GM12878 (cell line): ENCODE measurements around the gene BBC3. TPM values are rescaled to one million over a fixed set of nuclear protein-coding genes. Genes with fewer than 3 reads are reported as not detected.
A peak's percentile ranks its signal among the peaks of the same experiment; 100 is the strongest.

ENCODE experiments used
- CBX5 ChIP-seq: sonication (generic); IDR thresholded peaks from 2 replicates; pipeline ENCODE4 v1.6.1; 2016; ENCODE audit warnings: low read depth, moderate library complexity, mild to moderate bottlenecking, inconsistent platforms
- CHD2 ChIP-seq: IDR thresholded peaks from 2 replicates; pipeline ENCODE4 v1.6.1; 2011; ENCODE audit warnings: low read depth, low read length, improper control_type of control experiment, borderline replicate concordance
- FOS ChIP-seq: IDR thresholded peaks from 3 replicates; pipeline ENCODE4 v1.6.1; 2011; ENCODE audit warnings: borderline replicate concordance; ENCODE audit not compliant: insufficient read length; ENCODE audit errors: extremely low read depth
- MXI1 ChIP-seq: fragments of 150-350 bp; IDR thresholded peaks from 2 replicates; pipeline ENCODE4 v1.6.1; 2011; ENCODE audit warnings: low read depth, mild to moderate bottlenecking, inconsistent platforms, low read length, improper control_type of control experiment
- MYB ChIP-seq: fragments of 150-350 bp; IDR thresholded peaks from 2 replicates; pipeline ENCODE4 v1.6.1; 2014; ENCODE audit warnings: mild to moderate bottlenecking, low read depth, low read length, borderline replicate concordance
- NBN ChIP-seq: fragments of 450-650 bp; IDR thresholded peaks from 2 replicates; pipeline ENCODE4 v1.6.1; 2016
- PAX8 ChIP-seq: fragments of 450-650 bp; IDR thresholded peaks from 2 replicates; pipeline ENCODE4 v1.6.1; 2017; ENCODE audit warnings: mild to moderate bottlenecking, moderate library complexity
- RAD51 ChIP-seq: fragments of 450-650 bp; IDR thresholded peaks from 2 replicates; pipeline ENCODE4 v1.6.1; 2016; ENCODE audit warnings: moderate library complexity, mild to moderate bottlenecking, inconsistent platforms
- RFX5 ChIP-seq: IDR thresholded peaks from 2 replicates; pipeline ENCODE4 v1.6.1; 2011; ENCODE audit warnings: low read depth, low read length, improper control_type of control experiment
- SIN3A ChIP-seq: IDR thresholded peaks from 2 replicates; pipeline ENCODE4 v1.6.1; 2012; ENCODE audit warnings: low read depth, low read length, improper control_type of control experiment
- SMAD1 ChIP-seq: fragments of 450-650 bp; IDR thresholded peaks from 2 replicates; pipeline ENCODE4 v1.6.1; 2018; ENCODE audit warnings: mild to moderate bottlenecking, low read depth; ENCODE audit not compliant: partially characterized antibody
- SREBF2 ChIP-seq: IDR thresholded peaks from 2 replicates; pipeline ENCODE4 v1.6.1; 2012; ENCODE audit warnings: mild to moderate bottlenecking, low read length
- TBL1XR1 ChIP-seq: IDR thresholded peaks from 2 replicates; pipeline ENCODE4 v1.6.1; 2012; ENCODE audit warnings: low read depth, low read length, improper control_type of control experiment
- YY1 ChIP-seq: IDR thresholded peaks from 2 replicates; pipeline ENCODE4 v1.6.1; 2011; ENCODE audit warnings: low read depth, mild to moderate bottlenecking, low read length
- ZNF24 ChIP-seq: fragments of 450-650 bp; IDR thresholded peaks from 2 replicates; pipeline ENCODE4 v1.6.1; 2017; ENCODE audit warnings: antibody characterized with exemption, mild to moderate bottlenecking
- polyA plus RNA-seq, 11 experiments: library from polyadenylated mRNA; depleted of rRNA in 4 of 11; unstranded in 6 of 11; stranded (reverse) in 5 of 11; fragments of >200 nt; fragmentation: Nextera tagmentation in 4 of 11; fragmentation: Illumina TruSeq in 1 of 11; extraction: Ambion mirVana in 4 of 11; extraction: Trizol in 1 of 11; gene quantifications; 1 replicate in 1 of 11; 2 replicates in 10 of 11; pipeline versions ENCODE4 v1.2.1 to v1.2.3, GENCODE V29; 2011 to 2016; ENCODE audit warnings: inconsistent platforms in 2 of 11, missing spikeins in 2 of 11, low read depth in 1 of 11
- total RNA-seq, 4 experiments: library from RNA; depleted of rRNA in 3 of 4; stranded (reverse); fragments of >200 nt in 3 of 4; fragmentation: Illumina TruSeq in 1 of 4; extraction: Trizol in 1 of 4; gene quantifications; 2 replicates each; pipeline versions ENCODE4 v1.2.1 to v1.2.3, GENCODE V29; 2013 to 2021
- TF ChIP-seq, protein P1 (sequence below): IDR thresholded peaks from 2 replicates; pipeline ENCODE4 v1.6.1; 2011; ENCODE audit warnings: mild to moderate bottlenecking, low read depth, low read length, moderate library complexity; ENCODE audit not compliant: insufficient replicate concordance
- TF ChIP-seq, protein P2 (sequence below): IDR thresholded peaks from 2 replicates; pipeline ENCODE4 v1.6.1; 2012; ENCODE audit warnings: improper control_type of control experiment, low read depth, low read length; ENCODE audit not compliant: insufficient replicate concordance
- TF ChIP-seq, protein P3 (sequence below): fragments of 450-650 bp; IDR thresholded peaks from 2 replicates; pipeline ENCODE4 v1.6.1; 2017; ENCODE audit warnings: borderline replicate concordance

BBC3 gene
- total and polyA plus RNA-seq, 10 of the 15 experiments (the other 5 are each of a cell fraction or from before 2014, with no cell fraction given) = 0.10 to 17.9 (median 7.5) TPM

DNA sequence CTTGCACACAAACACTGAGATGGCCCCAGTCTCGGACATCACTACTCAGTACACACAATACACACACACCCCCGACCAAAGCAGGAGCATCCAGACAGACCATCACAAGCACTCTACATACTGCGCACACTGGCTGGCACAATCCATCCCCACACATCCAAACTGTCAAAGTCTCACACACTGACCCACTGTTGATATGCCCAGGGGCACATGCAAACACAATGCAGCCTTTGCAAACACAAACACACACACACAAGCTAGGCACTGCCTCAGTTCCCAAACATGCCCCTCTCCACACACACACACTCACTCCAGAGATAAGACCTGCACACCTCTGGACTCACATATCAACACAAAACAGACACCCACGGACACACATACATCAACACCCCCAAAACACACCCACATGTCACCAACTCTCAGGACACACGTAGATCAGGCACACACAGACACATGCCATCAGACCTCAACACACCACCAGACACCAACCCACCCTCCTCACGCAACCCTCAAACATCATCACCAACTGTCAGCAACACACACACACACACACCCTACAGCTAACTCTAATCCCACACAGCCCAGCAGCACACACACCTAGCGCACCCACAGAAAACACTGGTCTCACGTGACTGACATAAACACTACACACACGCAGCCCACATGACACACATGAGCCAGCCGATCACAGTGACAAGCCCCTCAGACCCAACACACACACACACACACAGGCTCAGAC, 1.9 kb downstream of the BBC3 start (continued):
- TF ChIP-seq, protein P1, sequence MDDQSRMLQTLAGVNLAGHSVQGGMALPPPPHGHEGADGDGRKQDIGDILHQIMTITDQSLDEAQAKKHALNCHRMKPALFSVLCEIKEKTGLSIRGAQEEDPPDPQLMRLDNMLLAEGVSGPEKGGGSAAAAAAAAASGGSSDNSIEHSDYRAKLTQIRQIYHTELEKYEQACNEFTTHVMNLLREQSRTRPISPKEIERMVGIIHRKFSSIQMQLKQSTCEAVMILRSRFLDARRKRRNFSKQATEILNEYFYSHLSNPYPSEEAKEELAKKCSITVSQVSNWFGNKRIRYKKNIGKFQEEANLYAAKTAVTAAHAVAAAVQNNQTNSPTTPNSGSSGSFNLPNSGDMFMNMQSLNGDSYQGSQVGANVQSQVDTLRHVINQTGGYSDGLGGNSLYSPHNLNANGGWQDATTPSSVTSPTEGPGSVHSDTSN = peak; percentile 6
- no peak for TF ChIP-seq FOS
- TF ChIP-seq MXI1 = peak; percentile 68; the same call in 1 of the 2 replicates
- TF ChIP-seq, protein P2, sequence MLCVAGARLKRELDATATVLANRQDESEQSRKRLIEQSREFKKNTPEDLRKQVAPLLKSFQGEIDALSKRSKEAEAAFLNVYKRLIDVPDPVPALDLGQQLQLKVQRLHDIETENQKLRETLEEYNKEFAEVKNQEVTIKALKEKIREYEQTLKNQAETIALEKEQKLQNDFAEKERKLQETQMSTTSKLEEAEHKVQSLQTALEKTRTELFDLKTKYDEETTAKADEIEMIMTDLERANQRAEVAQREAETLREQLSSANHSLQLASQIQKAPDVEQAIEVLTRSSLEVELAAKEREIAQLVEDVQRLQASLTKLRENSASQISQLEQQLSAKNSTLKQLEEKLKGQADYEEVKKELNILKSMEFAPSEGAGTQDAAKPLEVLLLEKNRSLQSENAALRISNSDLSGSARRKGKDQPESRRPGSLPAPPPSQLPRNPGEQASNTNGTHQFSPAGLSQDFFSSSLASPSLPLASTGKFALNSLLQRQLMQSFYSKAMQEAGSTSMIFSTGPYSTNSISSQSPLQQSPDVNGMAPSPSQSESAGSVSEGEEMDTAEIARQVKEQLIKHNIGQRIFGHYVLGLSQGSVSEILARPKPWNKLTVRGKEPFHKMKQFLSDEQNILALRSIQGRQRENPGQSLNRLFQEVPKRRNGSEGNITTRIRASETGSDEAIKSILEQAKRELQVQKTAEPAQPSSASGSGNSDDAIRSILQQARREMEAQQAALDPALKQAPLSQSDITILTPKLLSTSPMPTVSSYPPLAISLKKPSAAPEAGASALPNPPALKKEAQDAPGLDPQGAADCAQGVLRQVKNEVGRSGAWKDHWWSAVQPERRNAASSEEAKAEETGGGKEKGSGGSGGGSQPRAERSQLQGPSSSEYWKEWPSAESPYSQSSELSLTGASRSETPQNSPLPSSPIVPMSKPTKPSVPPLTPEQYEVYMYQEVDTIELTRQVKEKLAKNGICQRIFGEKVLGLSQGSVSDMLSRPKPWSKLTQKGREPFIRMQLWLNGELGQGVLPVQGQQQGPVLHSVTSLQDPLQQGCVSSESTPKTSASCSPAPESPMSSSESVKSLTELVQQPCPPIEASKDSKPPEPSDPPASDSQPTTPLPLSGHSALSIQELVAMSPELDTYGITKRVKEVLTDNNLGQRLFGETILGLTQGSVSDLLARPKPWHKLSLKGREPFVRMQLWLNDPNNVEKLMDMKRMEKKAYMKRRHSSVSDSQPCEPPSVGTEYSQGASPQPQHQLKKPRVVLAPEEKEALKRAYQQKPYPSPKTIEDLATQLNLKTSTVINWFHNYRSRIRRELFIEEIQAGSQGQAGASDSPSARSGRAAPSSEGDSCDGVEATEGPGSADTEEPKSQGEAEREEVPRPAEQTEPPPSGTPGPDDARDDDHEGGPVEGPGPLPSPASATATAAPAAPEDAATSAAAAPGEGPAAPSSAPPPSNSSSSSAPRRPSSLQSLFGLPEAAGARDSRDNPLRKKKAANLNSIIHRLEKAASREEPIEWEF = no peak
- TF ChIP-seq, protein P3, sequence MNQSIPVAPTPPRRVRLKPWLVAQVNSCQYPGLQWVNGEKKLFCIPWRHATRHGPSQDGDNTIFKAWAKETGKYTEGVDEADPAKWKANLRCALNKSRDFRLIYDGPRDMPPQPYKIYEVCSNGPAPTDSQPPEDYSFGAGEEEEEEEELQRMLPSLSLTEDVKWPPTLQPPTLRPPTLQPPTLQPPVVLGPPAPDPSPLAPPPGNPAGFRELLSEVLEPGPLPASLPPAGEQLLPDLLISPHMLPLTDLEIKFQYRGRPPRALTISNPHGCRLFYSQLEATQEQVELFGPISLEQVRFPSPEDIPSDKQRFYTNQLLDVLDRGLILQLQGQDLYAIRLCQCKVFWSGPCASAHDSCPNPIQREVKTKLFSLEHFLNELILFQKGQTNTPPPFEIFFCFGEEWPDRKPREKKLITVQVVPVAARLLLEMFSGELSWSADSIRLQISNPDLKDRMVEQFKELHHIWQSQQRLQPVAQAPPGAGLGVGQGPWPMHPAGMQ = no peak
- TF ChIP-seq RAD51 = peak; percentile 96
- peak; percentile 18; the same call in 1 of the 2 replicates for TF ChIP-seq CHD2
- TF ChIP-seq NBN = peak; percentile 84; the same call in 1 of the 2 replicates
- 0 out of 2 replicates have a peak, but pooled peaks have one; percentile 11 for TF ChIP-seq TBL1XR1
- no peak for TF ChIP-seq SREBF2
- no peak for TF ChIP-seq PAX8
- TF ChIP-seq ZNF24 = no peak
- TF ChIP-seq SIN3A = peak; percentile 74
- no peak for TF ChIP-seq YY1
- no peak for TF ChIP-seq CBX5
- 0 out of 2 replicates have a peak, but pooled peaks have one; percentile 5 for TF ChIP-seq MYB
- 0 out of 2 replicates have a peak, but pooled peaks have one; percentile 15 for TF ChIP-seq RFX5
- peak; percentile 37 for TF ChIP-seq SMAD1
